ENCODE results near the gene IL15RA. TPM values are rescaled to one million over a fixed set of nuclear protein-coding genes. Genes with fewer than 3 reads are reported as not detected.

IL15RA gene
- total and polyA plus RNA-seq, 7 experiments from 2014 or later: 2.9 to 24.9 (median 5.6) TPM

- H3K4me3 ChIP-seq (ENCODE audit: low read length): no peak overlapping the region
- H3K9me3 ChIP-seq (ENCODE audit: control insufficient read depth in 2 of 3, low read length in 3 of 3): no peaks in the 10 kb centered on the region
- POLR2A ChIA-PET: interaction anchor here (0.6 to 2.8 kb wide), 14 partner anchors 14 to 278 kb away, joined by 3 to 22 read pairs (median 4); no protein-coding TSS in a partner anchor
- peaks cover 9 to 15% of the 10 kb centered on the region in 2 donors for H3K4me1 ChIP-seq (ENCODE audit: control insufficient read depth in 2 of 2, insufficient read depth in 2 of 2, low read length in 2 of 2)
- no peak for ATAC-seq
- H3K36me3 ChIP-seq (ENCODE audit: control insufficient read depth in 2 of 3, insufficient read depth in 3 of 3, low read length in 3 of 3): no peaks in the 10 kb centered on the region
- no peaks in the 10 kb centered on the region for H3K27me3 ChIP-seq (ENCODE audit: control insufficient read depth in 2 of 2, insufficient read depth in 2 of 2, low read length in 2 of 2)
- CTCF ChIA-PET: interaction anchor here (0.6 to 5.5 kb wide), 24 partner anchors 10 to 393 kb away, joined by 3 to 84 read pairs (median 5); partner anchors contain the start of genes ANKRD16, FBH1 and PFKFB3
- no peaks in the 10 kb centered on the region for H3K9me3 Mint-ChIP-seq
- peak overlapping the region; percentile 85 to 99 (median 96) for H3K27ac Mint-ChIP-seq
- peaks cover 3 to 52% (median 21%) of the 10 kb centered on the region in 7 donors for H3K4me1 Mint-ChIP-seq
- intact Hi-C loops (cut with micrococcal nuclease): loop anchor here (1.0 to 10.0 kb wide), 12 partner anchors 25 to 665 kb away; partner anchors contain the start of genes IL15RA (in 2 of the 2), IL2RA (in 2 of the 2) and PFKFB3 (in 1 of the 2)
- H3K27me3 Mint-ChIP-seq: no peaks in the 10 kb centered on the region
- H3K27ac ChIP-seq (ENCODE audit: low read depth, low read length): peak overlapping the region; percentile 82
- no peak for DNase-seq
- peak overlapping the region in 2 of 10 donors; percentile 60 to 61 for H3K4me3 Mint-ChIP-seq
- H3K36me3 Mint-ChIP-seq: peaks cover 0 to 49% (median under 1%) of the 10 kb centered on the region in 5 donors
These were observed 36.3 kb upstream of the IL15RA start for GRCh38 chr10:6013413-6014192.

GRCh38 chr10:6012121-6012905 is 35.0 kb upstream of the IL15RA start:
- peaks cover 0 to 8% (median 0%) of the 10 kb centered on the region in 11 donors for H3K9me3 Mint-ChIP-seq

GRCh38 chr10:6011558-6011957 is 34.2 kb upstream of the IL15RA start:
- Histone ChIP-seq H3K9me3 (ENCODE audit: control insufficient read depth in 2 of 3, low read length in 3 of 3) (peaks cover 0 to 4% (median 0%) of the 10 kb centered on the region in 3 experiments), H3K27me3 (ENCODE audit: control insufficient read depth in 2 of 2, insufficient read depth in 2 of 2, low read length in 2 of 2) (no peaks in the 10 kb centered on the region), H3K27ac (ENCODE audit: low read depth, low read length) (no peak overlapping the region), H3K4me1 (ENCODE audit: control insufficient read depth in 2 of 2, insufficient read depth in 2 of 2, low read length in 2 of 2) (peaks cover 9 to 15% of the 10 kb centered on the region in 2 donors), H3K4me3 (ENCODE audit: low read length) (no peak overlapping the region), H3K36me3 (ENCODE audit: control insufficient read depth in 2 of 3, insufficient read depth in 3 of 3, low read length in 3 of 3) (no peaks in the 10 kb centered on the region)
- intact Hi-C loops (cut with micrococcal nuclease): loop anchor here (5.0 to 10.0 kb wide), 3 partner anchors 34 to 391 kb away; partner anchors contain the start of genes IL15RA (in 1 of the 2) and PFKFB3 (in 1 of the 2)
- peaks cover 0 to 4% (median 0%) of the 10 kb centered on the region in 5 donors for H3K27me3 Mint-ChIP-seq
- H3K4me3 Mint-ChIP-seq: no peak overlapping the region
- H3K36me3 Mint-ChIP-seq: peaks cover 0 to 54% (median 0%) of the 10 kb centered on the region in 5 donors
- peaks cover 0 to 15% (median 0%) of the 10 kb centered on the region in 11 donors for H3K9me3 Mint-ChIP-seq
- ATAC-seq (no peak), DNase-seq (no peak)
- CTCF ChIA-PET: interaction anchor here (1.0 to 1.7 kb wide), 2 partner anchors 34 to 76 kb away, joined by 3 to 9 read pairs; no protein-coding TSS in a partner anchor
- POLR2A ChIA-PET: no interaction called here
- H3K27ac Mint-ChIP-seq: peak overlapping the region in 1 of 9 donors; percentile 44
- peaks cover 3 to 40% (median 21%) of the 10 kb centered on the region in 7 donors for H3K4me1 Mint-ChIP-seq

More at GRCh38 chr10:6012121-6012905, 35.0 kb upstream of the IL15RA start:
- intact Hi-C loops (cut with micrococcal nuclease): loop anchor here (5.0 to 10.0 kb wide), 3 partner anchors 35 to 390 kb away; partner anchors contain the start of genes IL15RA (in 1 of the 2) and PFKFB3 (in 1 of the 2)
- no peak overlapping the region for H3K4me3 ChIP-seq (ENCODE audit: low read length)
- Mint-ChIP-seq H3K4me1 (peaks cover 3 to 45% (median 21%) of the 10 kb centered on the region in 7 donors), H3K27me3 (no peaks in the 10 kb centered on the region), H3K27ac (peak overlapping the region in 3 of 9 donors; percentile 9 to 51 (median 48)), H3K36me3 (peaks cover 0 to 52% (median 0%) of the 10 kb centered on the region in 5 donors), H3K4me3 (no peak overlapping the region)
- H3K4me1 ChIP-seq (ENCODE audit: control insufficient read depth in 2 of 2, insufficient read depth in 2 of 2, low read length in 2 of 2): peaks cover 9 to 15% of the 10 kb centered on the region in 2 donors
- ATAC-seq: no peak
- H3K27me3 ChIP-seq (ENCODE audit: control insufficient read depth in 2 of 2, insufficient read depth in 2 of 2, low read length in 2 of 2): no peaks in the 10 kb centered on the region
- no peaks in the 10 kb centered on the region for H3K36me3 ChIP-seq (ENCODE audit: control insufficient read depth in 2 of 3, insufficient read depth in 3 of 3, low read length in 3 of 3)
- POLR2A ChIA-PET: interaction anchor here (0.6 to 2.8 kb wide), 2 partner anchors 38 to 74 kb away, joined by 4 to 22 read pairs; no protein-coding TSS in a partner anchor
- CTCF ChIA-PET: interaction anchor here (0.7 to 5.5 kb wide), 5 partner anchors 11 to 389 kb away, joined by 3 to 84 read pairs (median 5); no protein-coding TSS in a partner anchor
- no peak for DNase-seq
- no peak overlapping the region for H3K27ac ChIP-seq (ENCODE audit: low read depth, low read length)
- H3K9me3 ChIP-seq (ENCODE audit: control insufficient read depth in 2 of 3, low read length in 3 of 3): peaks cover 0 to 3% (median 0%) of the 10 kb centered on the region in 3 experiments

GRCh38 chr10:6010569-6010968 is 33.2 kb upstream of the IL15RA start:
- intact Hi-C loops (cut with micrococcal nuclease): loop anchor here (5.0 to 10.0 kb wide), 3 partner anchors 33 to 392 kb away; partner anchors contain the start of genes IL15RA (in 1 of the 2) and PFKFB3 (in 1 of the 2)

GRCh38 chr10:6009961-6010360 is 32.6 kb upstream of the IL15RA start:
- ATAC-seq (no peak), DNase-seq (no peak)
- Mint-ChIP-seq H3K4me3 (no peak overlapping the region), H3K4me1 (peaks cover 4 to 28% (median 12%) of the 10 kb centered on the region in 7 donors), H3K27ac (no peak overlapping the region), H3K27me3 (peaks cover 0 to 8% (median 0%) of the 10 kb centered on the region in 5 donors), H3K9me3 (peaks cover 0 to 15% (median 0%) of the 10 kb centered on the region in 11 donors), H3K36me3 (peaks cover 0 to 51% (median 0%) of the 10 kb centered on the region in 5 donors)
- Histone ChIP-seq H3K36me3 (ENCODE audit: control insufficient read depth in 2 of 3, insufficient read depth in 3 of 3, low read length in 3 of 3) (no peaks in the 10 kb centered on the region), H3K9me3 (ENCODE audit: control insufficient read depth in 2 of 3, low read length in 3 of 3) (peaks cover 0 to 4% (median 0%) of the 10 kb centered on the region in 3 experiments), H3K27me3 (ENCODE audit: control insufficient read depth in 2 of 2, insufficient read depth in 2 of 2, low read length in 2 of 2) (no peaks in the 10 kb centered on the region), H3K4me1 (ENCODE audit: control insufficient read depth in 2 of 2, insufficient read depth in 2 of 2, low read length in 2 of 2) (peaks cover 9 to 12% of the 10 kb centered on the region in 2 donors), H3K27ac (ENCODE audit: low read depth, low read length) (no peak overlapping the region), H3K4me3 (ENCODE audit: low read length) (no peak overlapping the region)
- CTCF ChIA-PET: interaction anchor here (0.8 to 1.7 kb wide), 5 partner anchors 37 to 77 kb away, joined by 3 to 9 read pairs (median 3); no protein-coding TSS in a partner anchor
- intact Hi-C loops (cut with micrococcal nuclease): loop anchor here (5.0 to 10.0 kb wide), 3 partner anchors 33 to 392 kb away; partner anchors contain the start of genes IL15RA (in 1 of the 2) and PFKFB3 (in 1 of the 2)
- POLR2A ChIA-PET: interaction anchor here (0.6 kb wide), 1 partner anchor 120 kb away, joined by 3 read pairs; the partner anchor contains the start of genes ANKRD16 and FBH1

More at GRCh38 chr10:6010569-6010968, 33.2 kb upstream of the IL15RA start:
- H3K9me3 Mint-ChIP-seq: peaks cover 0 to 15% (median 0%) of the 10 kb centered on the region in 11 donors
- no peak overlapping the region for H3K4me3 Mint-ChIP-seq
- H3K36me3 ChIP-seq (ENCODE audit: control insufficient read depth in 2 of 3, insufficient read depth in 3 of 3, low read length in 3 of 3): no peaks in the 10 kb centered on the region
- CTCF ChIA-PET: interaction anchor here (0.8 to 1.7 kb wide), 6 partner anchors 35 to 77 kb away, joined by 3 to 9 read pairs (median 3); no protein-coding TSS in a partner anchor
- H3K27ac Mint-ChIP-seq: no peak overlapping the region
- peaks cover 0 to 4% (median 0%) of the 10 kb centered on the region in 3 experiments for H3K9me3 ChIP-seq (ENCODE audit: control insufficient read depth in 2 of 3, low read length in 3 of 3)
- POLR2A ChIA-PET: interaction anchor here (1.0 kb wide), 1 partner anchor 73 kb away, joined by 3 read pairs; no protein-coding TSS in a partner anchor
- no peak for ATAC-seq
- no peak overlapping the region for H3K4me3 ChIP-seq (ENCODE audit: low read length)
- peaks cover 0 to 4% (median 0%) of the 10 kb centered on the region in 5 donors for H3K27me3 Mint-ChIP-seq
- peaks cover 0 to 52% (median 0%) of the 10 kb centered on the region in 5 donors for H3K36me3 Mint-ChIP-seq
- DNase-seq: no peak
- peaks cover 3 to 33% (median 16%) of the 10 kb centered on the region in 7 donors for H3K4me1 Mint-ChIP-seq
- peaks cover 9 to 15% of the 10 kb centered on the region in 2 donors for H3K4me1 ChIP-seq (ENCODE audit: control insufficient read depth in 2 of 2, insufficient read depth in 2 of 2, low read length in 2 of 2)
- H3K27ac ChIP-seq (ENCODE audit: low read depth, low read length): no peak overlapping the region
- H3K27me3 ChIP-seq (ENCODE audit: control insufficient read depth in 2 of 2, insufficient read depth in 2 of 2, low read length in 2 of 2): no peaks in the 10 kb centered on the region
